Keratinocyte (primary cell): ENCODE data around the gene WLS. TPM values are rescaled to one million over a fixed set of nuclear protein-coding genes. Genes with fewer than 3 reads are reported as not detected.

Experiments used
- DNase-seq: peaks from one replicate; pipeline ENCODE4 v3.0.0-alpha.2; 2011; ENCODE audit warnings: low read depth, missing footprints, low spot score
- FAIRE-seq: peaks from 2 replicates; lab custom pipeline; 2011; peaks lifted over from hg19 to GRCh38; lab: Jason Lieb, UNC
- H2AFZ ChIP-seq: 2 replicates; pipeline ENCODE4 v1.6.0; 2012; ENCODE audit warnings: low read length, control low read depth, inconsistent platforms; ENCODE audit not compliant: control insufficient read depth
- H3K27ac ChIP-seq: 2 replicates; pipeline ENCODE4 v1.5.1; 2011; ENCODE audit warnings: low read length; ENCODE audit not compliant: control insufficient read depth, insufficient read depth
- H3K27me3 ChIP-seq: 3 replicates; pipeline ENCODE4 v1.6.0; 2011; ENCODE audit warnings: low read length; ENCODE audit not compliant: control insufficient read depth, insufficient read depth; ENCODE audit errors: extremely low read depth
- H3K36me3 ChIP-seq, 2 experiments: 2 replicates in 1 of 2; 3 replicates in 1 of 2; pipeline ENCODE4 v1.5.1; 2011; ENCODE audit warnings: low read length in 2 of 2, mild to moderate bottlenecking in 1 of 2; ENCODE audit not compliant: control insufficient read depth in 2 of 2, insufficient read depth in 2 of 2; ENCODE audit errors: extremely low read depth in 1 of 2
- H3K4me1 ChIP-seq: 3 replicates; pipeline ENCODE4 v1.5.1; 2011; ENCODE audit warnings: low read length; ENCODE audit not compliant: control insufficient read depth, insufficient read depth; ENCODE audit errors: extremely low read depth
- H3K4me2 ChIP-seq: 3 replicates; pipeline ENCODE4 v1.6.0; 2011; ENCODE audit warnings: low read depth, low read length; ENCODE audit not compliant: control insufficient read depth, insufficient read depth; ENCODE audit errors: extremely low read depth
- H3K4me3 ChIP-seq, 3 experiments: fragments of 200-600 bp in 1 of 3; sonication (generic) in 1 of 3; 2 replicates in 2 of 3; 3 replicates in 1 of 3; pipeline ENCODE4 v1.5.1; 2011 to 2016; ENCODE audit warnings: low read length in 3 of 3, mild to moderate bottlenecking in 3 of 3, control low read depth in 2 of 3, inconsistent platforms in 1 of 3, low read depth in 1 of 3, mixed read lengths in 1 of 3, mixed run types in 1 of 3, moderate library complexity in 1 of 3; ENCODE audit not compliant: control insufficient read depth in 2 of 3, insufficient read depth in 2 of 3; ENCODE audit errors: extremely low read depth in 1 of 3
- H3K79me2 ChIP-seq: 2 replicates; pipeline ENCODE4 v1.6.0; 2012; ENCODE audit warnings: low read length; ENCODE audit not compliant: control insufficient read depth, insufficient read depth
- H3K9ac ChIP-seq: 3 replicates; pipeline ENCODE4 v1.6.0; 2011; ENCODE audit warnings: low read length; ENCODE audit not compliant: control insufficient read depth, insufficient read depth; ENCODE audit errors: extremely low read depth
- H3K9me1 ChIP-seq: 3 replicates; pipeline ENCODE4 v1.6.0; 2011; ENCODE audit warnings: low read length; ENCODE audit not compliant: control insufficient read depth, insufficient read depth; ENCODE audit errors: extremely low read depth
- H3K9me3 ChIP-seq: 2 replicates; pipeline ENCODE4 v1.5.1; 2012; ENCODE audit warnings: low read depth, low read length; ENCODE audit not compliant: control insufficient read depth
- H4K20me1 ChIP-seq: 3 replicates; pipeline ENCODE4 v1.6.0; 2011; ENCODE audit warnings: low read length; ENCODE audit not compliant: control insufficient read depth, insufficient read depth; ENCODE audit errors: extremely low read depth
- CTCF ChIP-seq, 3 experiments: IDR thresholded peaks in 1 of 3; conservative IDR thresholded peaks in 1 of 3; optimal IDR thresholded peaks in 1 of 3; 2 replicates in 2 of 3; 3 replicates in 1 of 3; pipeline versions ENCODE3 to v1.5.1; 2011; ENCODE audit warnings: low read length in 3 of 3, mild to moderate bottlenecking in 3 of 3, moderate library complexity in 2 of 3, control low read depth in 1 of 3, inconsistent platforms in 1 of 3; ENCODE audit not compliant: insufficient read depth in 2 of 3; ENCODE audit errors: extremely low read depth in 1 of 3
- EZH2 ChIP-seq: IDR thresholded peaks from one replicate; pipeline ENCODE4 v1.6.1; 2012; ENCODE audit warnings: inconsistent platforms, mild to moderate bottlenecking, low read length, moderate library complexity
- dilution Hi-C: fragments of 300-500 bp; cut with MboI; formaldehyde crosslinking; loops from one replicate; pipeline ENCODE4 v1.7.0; 2020; ENCODE audit warnings: low sequenced_read_pairs; ENCODE audit not compliant: extremely low pct_ligation_motif_present
- polyA plus RNA-seq, 5 experiments: library from polyadenylated mRNA; depleted of rRNA in 3 of 5; stranded (reverse) in 3 of 5; stranded (forward) in 1 of 5; unstranded in 1 of 5; fragments of >200 nt; gene quantifications; 1 replicate in 1 of 5; 2 replicates in 3 of 5; 3 replicates in 1 of 5; pipeline versions ENCODE4 v1.2.1 to v1.2.3, GENCODE V29; 2011 to 2012; ENCODE audit warnings: missing spikeins in 2 of 5, low read depth in 1 of 5, low replicate concordance in 1 of 5

Gene WLS
- polyA plus RNA-seq, 1 donor (not counting 4 experiments of a cell fraction or from before 2014, with no cell fraction given), result 92.4 TPM

- DNase-seq (no peak), FAIRE-seq (no peak)
- Histone ChIP-seq H3K9me1 (no peaks in the 10 kb centered on the region), H3K4me1 (peaks cover 5% of the 10 kb centered on the region), H4K20me1 (no peaks in the 10 kb centered on the region), H3K27ac (no peak overlapping the region), H3K4me3 (no peak overlapping the region), H3K79me2 (peaks cover 8% of the 10 kb centered on the region), H3K4me2 (no peak overlapping the region), H3K27me3 (no peaks in the 10 kb centered on the region), H3K36me3 (peaks cover 2 to 4% of the 10 kb centered on the region in 2 experiments), H3K9ac (no peak overlapping the region), H2AFZ (no peak overlapping the region), H3K9me3 (no peaks in the 10 kb centered on the region)
- TF ChIP-seq EZH2, result no peak
- TF ChIP-seq CTCF (optimal IDR thresholded peaks at IDR 0.05 in 1 of 3, IDR thresholded peaks at IDR 0.05 in 1 of 3, conservative IDR thresholded peaks at IDR 0.05 in 1 of 3; ENCODE audit: extremely low read depth in 1 of 3, insufficient read depth in 2 of 3, low read length in 3 of 3), result no peak
- dilution Hi-C loops, result no loop called here
Measured at GRCh38 chr1:68168545-68169171, 63.7 kb downstream of the WLS start.

- dilution Hi-C loops, result no loop called here
- H3K9ac ChIP-seq, result no peak overlapping the region
- no peaks in the 10 kb centered on the region for H4K20me1 ChIP-seq
- H2AFZ ChIP-seq, result no peak overlapping the region
- no peaks in the 10 kb centered on the region for H3K4me1 ChIP-seq
- TF ChIP-seq EZH2 (no peak), CTCF (optimal IDR thresholded peaks at IDR 0.05 in 1 of 3, IDR thresholded peaks at IDR 0.05 in 1 of 3, conservative IDR thresholded peaks at IDR 0.05 in 1 of 3; ENCODE audit: extremely low read depth in 1 of 3, insufficient read depth in 2 of 3, low read length in 3 of 3) (no peak)
- peaks cover 2 to 4% of the 10 kb centered on the region in 2 experiments for H3K36me3 ChIP-seq
- H3K4me2 ChIP-seq, result no peak overlapping the region
- H3K4me3 ChIP-seq, result no peak overlapping the region
- peaks cover 2% of the 10 kb centered on the region for H3K79me2 ChIP-seq
- H3K9me3 ChIP-seq, result no peaks in the 10 kb centered on the region
- no peaks in the 10 kb centered on the region for H3K27me3 ChIP-seq
- H3K27ac ChIP-seq, result no peak overlapping the region
- FAIRE-seq, result no peak
- no peak for DNase-seq
- H3K9me1 ChIP-seq, result no peaks in the 10 kb centered on the region
Measured at GRCh38 chr1:68167211-68167610, 65.1 kb downstream of the WLS start.
